GM12891 (cell line): ENCODE results near the gene SELENOT.

ENCODE experiments used
- POLR2A ChIP-seq: IDR thresholded peaks from 2 replicates; pipeline ENCODE4 v1.6.1; 2011; ENCODE audit warnings: low read depth, low read length, control low read depth
- POLR2AphosphoS5 ChIP-seq: IDR thresholded peaks from 2 replicates; pipeline ENCODE4 v1.6.1; 2011; ENCODE audit warnings: low read depth, low read length, control low read depth
- POU2F2 ChIP-seq: IDR thresholded peaks from 2 replicates; pipeline ENCODE4 v1.6.1; 2011; ENCODE audit warnings: low read depth, mild to moderate bottlenecking, control low read depth, low read length, moderate library complexity
- SPI1 ChIP-seq: IDR thresholded peaks from 2 replicates; pipeline ENCODE4 v1.6.1; 2011; ENCODE audit warnings: low read depth, low read length, control low read depth
- TAF1 ChIP-seq: IDR thresholded peaks from 2 replicates; pipeline ENCODE4 v1.6.1; 2011; ENCODE audit warnings: low read depth, low read length, control low read depth

- TF ChIP-seq SPI1, result no peak
- no peak for TF ChIP-seq TAF1
- TF ChIP-seq POLR2A, result no peak
- no peak for TF ChIP-seq POLR2AphosphoS5
- no peak for TF ChIP-seq POU2F2
These were observed 13.4 kb upstream of the SELENOT start for GRCh38 chr3:150589759-150590158.
